Prostate gland (tissue), 2 donors: ENCODE results near the gene SLC26A9.

Experiments
- CTCF ChIP-seq, 4 experiments: fragments of 200-600 bp in 2 of 4; fragments of 450-650 bp in 2 of 4; sonication (generic) in 2 of 4; IDR thresholded peaks; 1 replicate in 3 of 4; 2 replicates in 1 of 4; pipeline ENCODE4 v1.5.1; 2016 to 2019; ENCODE audit warnings: antibody characterized with exemption in 4 of 4, mild to moderate bottlenecking in 2 of 4, moderate library complexity in 2 of 4
- POLR2A ChIP-seq: fragments of 450-650 bp; IDR thresholded peaks from one replicate; pipeline ENCODE4 v1.6.1; 2016; ENCODE audit warnings: antibody characterized with exemption, mild to moderate bottlenecking
- POLR2AphosphoS5 ChIP-seq: sonication (generic); formaldehyde crosslinking; IDR thresholded peaks from one replicate; pipeline ENCODE4 v1.6.1; 2017; ENCODE audit warnings: antibody characterized with exemption

GRCh38 chr1:205917466-205918238, 25.6 kb downstream of the SLC26A9 start:
- TF ChIP-seq CTCF (IDR thresholded peaks at IDR 0.05) (no peak), POLR2AphosphoS5 (no peak), POLR2A (no peak)
